RWPE2 (cell line): ENCODE measurements around the gene CDH26.

Experiments used
- ATAC-seq: fragments of 200-7000 bp; cut with Tn5 transposase; 3 replicates; pipeline ENCODE4 v1.9.1; 2021; ENCODE audit warnings: low read depth
- DNase-seq: peaks from one replicate; pipeline ENCODE4 v3.0.0-alpha.2; 2020; ENCODE audit warnings: low spot score
- H3K27ac ChIP-seq: fragments of 450-650 bp; 2 replicates; pipeline ENCODE4 v1.5.1; 2017; ENCODE audit warnings: mild to moderate bottlenecking; ENCODE audit not compliant: poor library complexity, severe bottlenecking
- H3K27me3 ChIP-seq: fragments of 250-450 bp; sonication (Bioruptor Pico); 2 replicates; pipeline ENCODE4 v1.5.1; 2021; ENCODE audit warnings: mild to moderate bottlenecking, moderate library complexity; ENCODE audit not compliant: insufficient read depth, poor library complexity, severe bottlenecking
- H3K36me3 ChIP-seq: fragments of 250-450 bp; sonication (Bioruptor Pico); 2 replicates; pipeline ENCODE4 v1.5.1; 2020; ENCODE audit warnings: low read depth, mild to moderate bottlenecking, moderate library complexity
- H3K4me1 ChIP-seq: fragments of 250-450 bp; sonication (Bioruptor Pico); 2 replicates; pipeline ENCODE4 v1.5.1; 2021; ENCODE audit warnings: mild to moderate bottlenecking, moderate library complexity; ENCODE audit not compliant: insufficient read depth, poor library complexity, severe bottlenecking
- H3K4me3 ChIP-seq: fragments of 250-450 bp; sonication (Bioruptor Pico); 2 replicates; pipeline ENCODE4 v1.5.1; 2021; ENCODE audit warnings: mild to moderate bottlenecking, moderate library complexity; ENCODE audit not compliant: severe bottlenecking
- H3K9me3 ChIP-seq: fragments of 250-450 bp; sonication (Bioruptor Pico); 2 replicates; pipeline ENCODE4 v1.5.1; 2021; ENCODE audit warnings: mild to moderate bottlenecking, moderate library complexity; ENCODE audit not compliant: severe bottlenecking
- CTCF ChIP-seq: fragments of 450-650 bp; IDR thresholded peaks from one replicate; pipeline ENCODE4 v1.5.1; 2017; ENCODE audit warnings: mild to moderate bottlenecking, moderate library complexity; ENCODE audit not compliant: poor library complexity, severe bottlenecking

Gene CDH26

DNA sequence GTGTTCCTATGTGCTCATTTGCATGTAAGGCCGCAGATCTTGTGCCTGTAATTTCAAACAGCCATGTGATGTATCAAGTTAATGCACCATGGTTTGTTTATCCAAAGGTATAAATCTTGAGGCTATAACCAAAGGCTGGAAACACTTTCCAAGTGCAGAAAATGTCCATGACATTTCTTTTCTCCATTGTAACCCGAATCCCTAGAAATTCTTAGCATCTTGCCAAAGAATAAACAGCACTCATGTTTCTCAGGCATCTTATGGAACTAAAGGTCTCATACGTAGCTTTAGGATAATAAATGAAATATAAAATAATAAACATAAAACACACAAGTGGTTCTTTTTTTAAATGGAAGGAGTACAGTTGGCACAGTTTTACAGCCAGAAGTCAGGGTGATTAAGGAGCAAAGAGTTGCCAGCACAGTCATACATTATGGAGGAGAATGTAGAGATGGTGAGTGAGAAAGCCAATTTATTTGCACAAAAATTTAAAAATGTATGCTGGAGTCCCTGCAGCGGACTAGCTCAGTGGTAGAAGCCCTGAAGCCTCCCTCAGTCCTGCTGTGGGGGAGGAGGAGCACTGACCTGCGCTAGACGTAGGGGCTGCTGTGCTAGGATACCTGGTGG, 18.0 kb downstream of the CDH26 start:
- no peak for ATAC-seq
- no peak for DNase-seq
- no peaks in the 10 kb centered on the region for H3K9me3 ChIP-seq
- no peak overlapping the region for H3K27ac ChIP-seq
- no peaks in the 10 kb centered on the region; the same call in 1 of the 2 replicates for H3K36me3 ChIP-seq
- H3K27me3 ChIP-seq = no peaks in the 10 kb centered on the region
- no peak overlapping the region for H3K4me3 ChIP-seq
- H3K4me1 ChIP-seq = peaks cover 18% of the 10 kb centered on the region
- TF ChIP-seq CTCF = no peak

GRCh38 chr20:59977086-59977485, 18.9 kb downstream of the CDH26 start:
- no peak for TF ChIP-seq CTCF
- Histone ChIP-seq H3K4me3 (no peak overlapping the region), H3K27ac (no peak overlapping the region), H3K27me3 (no peaks in the 10 kb centered on the region), H3K4me1 (peaks cover 10% of the 10 kb centered on the region), H3K36me3 (no peaks in the 10 kb centered on the region; the same call in 1 of the 2 replicates), H3K9me3 (no peaks in the 10 kb centered on the region)
- DNase-seq (no peak), ATAC-seq (no peak)

DNA sequence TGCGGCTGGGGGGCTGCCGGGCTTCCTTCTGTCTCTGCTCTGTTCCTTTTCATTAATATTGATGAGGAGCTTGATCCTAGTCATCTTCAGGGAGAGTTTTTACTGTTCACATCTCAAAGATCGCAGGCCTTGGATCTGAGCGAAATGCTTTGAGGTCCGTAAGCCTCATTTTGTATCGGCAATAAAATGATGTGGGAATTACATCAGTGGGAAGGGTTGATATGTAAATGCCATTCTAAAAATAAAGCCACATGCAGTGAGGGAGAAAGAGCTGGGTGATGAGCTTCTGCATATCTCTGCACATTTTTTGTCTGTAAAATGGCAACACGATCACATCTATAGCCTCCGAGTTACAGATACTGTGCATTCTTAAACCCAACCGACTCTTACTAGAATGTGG, 24.9 kb downstream of the CDH26 start:
- ATAC-seq = no peak
- Histone ChIP-seq H3K9me3 (no peaks in the 10 kb centered on the region), H3K27me3 (no peaks in the 10 kb centered on the region), H3K4me1 (peaks cover 18% of the 10 kb centered on the region), H3K36me3 (no peaks in the 10 kb centered on the region), H3K4me3 (no peak overlapping the region), H3K27ac (no peak overlapping the region)
- DNase-seq = no peak
- TF ChIP-seq CTCF = no peak

GRCh38 chr20:59984541-59984940, 26.3 kb downstream of the CDH26 start:
- Histone ChIP-seq H3K9me3 (no peaks in the 10 kb centered on the region), H3K36me3 (no peaks in the 10 kb centered on the region), H3K4me3 (no peak overlapping the region), H3K4me1 (peaks cover 28% of the 10 kb centered on the region), H3K27ac (no peak overlapping the region), H3K27me3 (no peaks in the 10 kb centered on the region)
- TF ChIP-seq CTCF = no peak
- ATAC-seq = no peak
- no peak for DNase-seq

DNA sequence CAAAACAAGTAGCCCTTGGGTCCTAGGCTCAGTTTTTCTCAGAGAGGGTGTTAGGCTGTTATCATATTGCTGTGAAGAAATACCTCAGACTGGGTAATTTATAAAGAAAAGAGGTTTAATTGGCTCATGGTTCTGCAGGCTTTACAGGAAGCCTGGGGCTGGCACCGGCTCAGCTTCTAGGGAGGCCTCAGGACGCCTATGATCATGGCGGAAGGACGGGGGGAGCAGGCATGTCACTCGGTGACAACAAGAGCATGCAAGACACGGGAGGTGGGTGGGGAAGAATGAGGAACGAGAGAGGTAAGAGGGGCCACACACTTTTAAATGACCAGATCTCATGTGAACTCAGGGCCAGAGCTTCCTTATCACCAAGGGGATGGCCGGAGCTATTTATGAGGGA, 26.9 kb downstream of the CDH26 start:
- DNase-seq = no peak
- no peaks in the 10 kb centered on the region for H3K36me3 ChIP-seq
- peaks cover 28% of the 10 kb centered on the region for H3K4me1 ChIP-seq
- ATAC-seq = no peak
- no peak overlapping the region for H3K4me3 ChIP-seq
- H3K9me3 ChIP-seq = no peaks in the 10 kb centered on the region
- no peaks in the 10 kb centered on the region for H3K27me3 ChIP-seq
- TF ChIP-seq CTCF = no peak
- H3K27ac ChIP-seq = no peak overlapping the region
